GM18505 (cell line): Measurements from ENCODE around the gene FNIP2.
A peak's percentile ranks its signal among the peaks of the same experiment; 100 is the strongest.

Experiments used
- ATAC-seq: cut with Tn5 transposase; IDR thresholded peaks from one replicate; pipeline ENCODE4 v1.9.1; 2021; ENCODE audit not compliant: unreplicated experiment
- POLR2A ChIP-seq: IDR thresholded peaks from 4 replicates; pipeline ENCODE4 v1.6.1; 2011; ENCODE audit warnings: borderline replicate concordance; ENCODE audit not compliant: insufficient read depth, insufficient read length; ENCODE audit errors: extremely low read depth

Gene FNIP2

GRCh38 chr4:158836828-158837449 lies 68.1 kb downstream of the FNIP2 start:
- TF ChIP-seq POLR2A, result no peak
- no peak for ATAC-seq

DNA sequence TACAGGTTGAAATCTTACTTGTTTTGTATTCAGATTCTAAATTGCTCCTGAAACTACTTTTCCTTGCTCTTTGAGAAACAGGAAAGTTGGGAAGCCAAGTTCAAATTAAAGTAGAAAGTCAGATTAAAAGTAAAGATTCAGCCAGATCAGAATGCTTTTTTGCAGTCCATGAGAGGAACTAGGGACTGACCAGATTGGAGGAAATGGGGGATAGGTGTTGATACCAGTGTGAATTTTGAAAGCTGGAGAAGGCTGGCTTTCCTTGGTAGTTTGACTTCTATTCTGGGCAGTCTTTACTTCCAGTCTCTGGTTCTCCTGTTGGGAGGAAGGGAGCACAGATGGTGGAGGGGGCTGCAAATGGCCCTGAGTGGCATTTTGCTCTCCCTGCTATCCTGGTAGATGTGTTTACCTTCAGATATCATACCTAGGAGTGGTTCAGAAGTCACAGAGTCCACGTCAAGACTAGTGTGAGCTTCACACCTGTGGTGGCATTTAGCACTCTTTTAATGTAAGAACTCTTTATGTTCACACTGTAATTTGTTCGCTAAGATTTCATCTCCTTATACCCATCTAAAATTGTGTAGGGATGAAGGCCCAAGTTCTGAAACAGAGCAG lies 68.8 kb downstream of the FNIP2 start:
- TF ChIP-seq POLR2A, result no peak
- ATAC-seq, result no peak

- no peak for TF ChIP-seq POLR2A
- no peak for ATAC-seq
Measured at GRCh38 chr4:158840131-158840530, 71.3 kb downstream of the FNIP2 start.

DNA sequence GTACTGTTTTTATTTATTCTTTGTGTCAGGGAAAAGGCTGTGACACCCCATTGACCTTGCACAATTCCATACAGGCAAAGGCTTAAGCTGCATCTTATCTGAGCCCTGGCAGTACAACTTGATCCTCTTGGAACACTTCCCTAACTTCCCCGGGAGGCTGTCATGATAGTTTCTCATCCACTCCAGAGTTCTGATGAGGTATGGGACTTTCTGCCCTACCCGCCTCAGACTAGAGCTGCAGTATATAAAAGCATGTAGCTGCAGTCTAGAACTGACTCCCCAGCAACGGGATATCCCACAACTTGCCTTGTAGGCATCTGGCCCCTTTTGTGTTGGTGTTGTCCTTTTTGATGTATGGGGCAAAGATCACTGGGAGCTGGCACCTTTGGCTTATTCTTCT lies 72.7 kb downstream of the FNIP2 start:
- no peak for ATAC-seq
- no peak for TF ChIP-seq POLR2A

- no peak for ATAC-seq
- TF ChIP-seq POLR2A, result no peak
Measured at GRCh38 chr4:158845311-158846041, 76.7 kb downstream of the FNIP2 start.

DNA sequence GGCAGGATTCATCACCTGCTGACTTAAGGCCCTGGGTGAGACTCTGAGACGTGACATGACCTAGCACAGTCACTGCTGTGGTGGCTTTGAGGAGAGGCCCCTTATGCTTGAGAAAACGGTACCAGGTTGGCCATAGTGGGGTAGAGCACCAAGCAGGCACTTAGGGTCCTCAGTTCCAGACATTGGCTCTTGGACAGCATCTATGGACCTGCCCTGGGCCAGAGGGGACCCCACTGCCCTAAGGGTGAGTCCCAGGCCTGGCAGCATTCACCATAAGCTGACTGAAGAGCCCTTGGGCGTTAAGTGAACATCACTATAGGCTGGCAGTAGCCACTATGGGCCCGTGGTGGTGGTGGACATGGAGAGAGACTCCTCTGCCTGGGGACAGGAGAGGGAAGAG lies 78.7 kb downstream of the FNIP2 start:
- ATAC-seq, result no peak
- no peak for TF ChIP-seq POLR2A

GRCh38 chr4:158849681-158850080 lies 80.9 kb downstream of the FNIP2 start:
- no peak for TF ChIP-seq POLR2A
- no peak for ATAC-seq

DNA sequence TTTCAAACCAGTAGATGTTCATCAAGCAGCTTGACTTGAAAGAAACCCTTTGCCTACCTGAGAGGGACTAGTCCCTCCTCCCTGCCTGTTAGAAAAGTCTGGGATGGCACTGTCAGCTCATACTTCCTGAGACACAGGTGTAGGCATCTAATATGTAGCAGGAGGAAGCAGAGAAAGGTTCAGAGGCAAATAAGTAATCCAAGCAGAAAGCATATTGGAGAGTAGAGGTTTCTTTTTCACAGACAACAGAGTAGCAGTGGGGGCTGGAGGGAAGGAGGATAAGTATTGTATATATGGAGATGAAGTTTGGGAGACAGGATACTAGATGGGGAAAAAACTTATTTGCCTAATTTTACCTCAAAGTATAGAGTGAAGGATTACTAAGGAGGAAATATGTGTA lies 81.5 kb downstream of the FNIP2 start:
- ATAC-seq, result no peak

DNA sequence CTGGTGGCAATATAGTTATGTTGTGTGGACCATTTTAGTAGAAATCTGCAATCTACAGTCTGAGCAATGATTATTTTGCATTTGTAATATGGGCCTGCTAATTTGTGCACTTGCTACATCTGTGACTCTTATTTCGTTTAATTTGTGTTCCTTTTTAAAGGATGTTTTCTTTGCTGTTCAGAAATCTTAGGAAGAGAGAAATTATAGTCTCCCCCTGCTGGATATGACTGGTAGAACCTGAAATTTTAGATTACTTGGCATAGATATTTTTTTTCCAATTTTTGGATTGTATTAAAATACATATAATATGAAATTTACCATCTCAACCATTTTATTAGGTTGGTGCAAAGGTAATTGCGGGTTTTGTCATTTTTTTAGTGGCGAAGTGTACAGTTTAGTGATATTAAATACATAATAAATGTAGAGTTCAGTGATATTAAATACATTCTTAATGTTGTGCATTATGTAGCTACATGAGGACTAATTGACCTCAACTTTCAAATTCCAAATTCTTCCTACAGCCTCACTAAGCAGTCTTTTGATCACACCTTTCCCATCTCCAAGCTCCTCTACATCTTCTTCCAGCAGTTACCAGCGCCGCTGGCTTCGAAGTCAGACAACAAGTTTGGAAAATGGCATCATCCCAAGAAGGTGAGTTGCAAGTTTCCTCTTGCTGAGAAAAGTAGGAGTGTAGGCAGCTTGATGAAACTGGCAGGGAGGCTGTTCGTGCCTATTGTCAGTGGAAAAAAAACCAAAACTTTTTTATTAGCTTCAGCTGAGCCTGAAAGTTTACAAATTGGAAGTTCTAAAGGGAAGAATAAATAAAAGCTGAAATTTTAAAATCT lies 82.2 kb downstream of the FNIP2 start:
- no peak for ATAC-seq
- TF ChIP-seq POLR2A, result no peak

More for the DNA sequence above, 81.5 kb downstream of the FNIP2 start:
- no peak for TF ChIP-seq POLR2A

DNA sequence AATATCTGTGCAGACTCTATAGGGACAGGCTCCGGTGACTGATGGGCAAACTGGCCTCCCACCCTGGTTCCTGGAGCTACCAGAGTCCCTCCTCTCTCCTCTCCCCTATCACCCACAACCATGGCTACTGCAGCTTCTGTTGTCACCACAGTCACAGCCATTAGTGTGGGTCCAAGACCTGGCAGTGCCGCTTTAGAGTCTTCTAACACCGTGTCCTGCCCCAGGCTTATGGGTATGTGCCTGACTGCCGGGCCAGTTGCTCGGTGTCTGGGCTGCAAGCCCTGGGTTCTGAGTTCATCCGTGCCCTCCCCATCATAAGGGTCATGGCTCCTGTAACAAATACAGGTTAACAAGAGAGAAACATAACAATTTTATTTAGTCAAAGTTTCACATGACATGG lies 85.4 kb downstream of the FNIP2 start:
- ATAC-seq, result no peak
- TF ChIP-seq POLR2A, result no peak

- TF ChIP-seq POLR2A, result no peak
- ATAC-seq, result peak; percentile 71
Measured at GRCh38 chr4:158856852-158857251, 88.0 kb downstream of the FNIP2 start.

DNA sequence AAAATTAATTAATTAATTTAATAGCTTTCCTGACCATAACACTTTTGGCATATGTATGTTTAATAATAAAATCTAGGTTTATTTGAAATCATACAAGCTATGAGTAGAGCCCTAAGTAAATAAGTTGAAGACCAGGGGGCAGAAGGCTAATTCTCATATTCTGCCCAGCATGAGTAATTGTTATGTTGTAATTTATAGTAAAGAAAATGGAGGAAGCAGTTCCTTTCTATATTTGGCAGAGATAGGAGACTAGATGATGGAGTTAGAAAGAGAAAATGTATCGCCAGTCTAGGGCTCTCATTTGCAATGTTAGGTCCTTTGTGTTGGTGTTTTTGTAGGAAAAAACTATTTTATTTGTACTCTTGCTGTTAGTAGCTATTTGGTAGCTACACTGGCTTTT lies 89.1 kb downstream of the FNIP2 start:
- ATAC-seq, result no peak
- no peak for TF ChIP-seq POLR2A

DNA sequence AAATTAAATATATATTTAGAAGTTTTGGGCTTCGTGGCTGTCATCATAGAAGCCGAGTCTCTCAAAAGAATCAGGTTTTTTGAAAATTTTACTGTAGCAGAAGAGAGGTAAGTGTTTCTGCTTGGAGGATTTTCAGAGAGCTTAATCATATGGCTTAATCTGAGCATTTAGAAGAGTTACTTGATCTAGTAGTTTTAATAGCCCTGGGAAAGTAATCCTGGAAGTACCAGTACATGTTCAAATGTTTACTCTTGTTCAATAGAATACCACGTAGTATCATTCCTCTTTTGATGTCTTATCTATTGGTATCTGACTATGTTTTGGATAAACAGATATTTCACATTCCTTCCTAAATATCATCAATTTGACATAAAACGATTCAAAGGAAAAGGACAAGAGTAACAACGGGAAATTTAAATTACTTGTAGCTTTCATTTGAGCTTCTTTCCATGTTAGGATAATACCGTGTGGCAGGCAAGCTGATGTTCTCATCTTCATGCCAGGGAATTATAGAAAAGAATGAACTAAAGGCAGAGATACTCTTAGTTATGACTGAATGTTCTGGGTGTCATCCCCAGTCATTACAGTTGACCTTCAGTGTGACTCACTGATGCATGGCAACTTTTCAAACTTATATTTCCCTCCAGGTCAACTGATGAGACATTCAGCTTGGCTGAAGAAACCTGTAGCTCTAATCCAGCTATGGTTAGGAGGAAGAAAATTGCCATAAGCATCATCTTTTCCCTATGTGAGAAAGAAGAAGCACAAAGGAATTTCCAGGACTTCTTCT lies 89.8 kb downstream of the FNIP2 start:
- ATAC-seq, result no peak
- no peak for TF ChIP-seq POLR2A

GRCh38 chr4:158859661-158860060 lies 90.8 kb downstream of the FNIP2 start:
- TF ChIP-seq POLR2A, result no peak
- no peak for ATAC-seq
